Astrocyte of the cerebellum (primary cell): ENCODE results near the gene PACRG.

Experiments used
- DNase-seq: peaks from one replicate; pipeline ENCODE4 v3.0.0-alpha.2; 2011; ENCODE audit warnings: low read depth
- H3K4me3 ChIP-seq: 2 replicates; pipeline ENCODE4 v1.5.1; 2011; ENCODE audit warnings: mild to moderate bottlenecking, low read depth, low read length, moderate library complexity
- in situ Hi-C: cut with HindIII; loops from 2 replicates; pipeline ENCODE4 v1.10.0; 2017; ENCODE audit warnings: low sequenced_read_pairs
- TF ChIP-seq, protein P1 (sequence below): IDR thresholded peaks from 2 replicates; pipeline ENCODE4 v1.5.1; 2012; ENCODE audit warnings: low read length, low read depth, moderate library complexity, mild to moderate bottlenecking; ENCODE audit errors: missing control alignments

PACRG gene

DNA sequence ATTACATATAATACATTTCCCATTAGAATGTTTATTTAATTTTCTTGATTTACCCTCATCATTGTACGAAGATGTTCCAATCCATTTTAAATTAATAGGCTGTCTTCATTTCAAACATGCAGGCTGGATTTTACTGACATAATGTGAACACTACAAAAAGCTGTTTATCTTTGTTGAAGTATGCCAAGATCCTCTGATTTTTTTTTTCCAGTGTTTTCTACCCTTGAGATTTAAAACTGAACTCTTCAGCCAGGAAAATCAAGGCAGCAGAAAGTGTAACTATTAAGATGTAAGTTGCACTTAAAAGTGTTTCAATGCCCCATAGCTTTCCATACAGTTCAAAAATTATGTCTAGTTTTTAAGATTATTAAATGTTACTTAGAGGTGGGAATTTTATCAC is 43.7 kb upstream of the PACRG start:
- in situ Hi-C loops, result no loop called here
- H3K4me3 ChIP-seq, result no peak overlapping the region
- no peak for DNase-seq
- TF ChIP-seq, protein P1, sequence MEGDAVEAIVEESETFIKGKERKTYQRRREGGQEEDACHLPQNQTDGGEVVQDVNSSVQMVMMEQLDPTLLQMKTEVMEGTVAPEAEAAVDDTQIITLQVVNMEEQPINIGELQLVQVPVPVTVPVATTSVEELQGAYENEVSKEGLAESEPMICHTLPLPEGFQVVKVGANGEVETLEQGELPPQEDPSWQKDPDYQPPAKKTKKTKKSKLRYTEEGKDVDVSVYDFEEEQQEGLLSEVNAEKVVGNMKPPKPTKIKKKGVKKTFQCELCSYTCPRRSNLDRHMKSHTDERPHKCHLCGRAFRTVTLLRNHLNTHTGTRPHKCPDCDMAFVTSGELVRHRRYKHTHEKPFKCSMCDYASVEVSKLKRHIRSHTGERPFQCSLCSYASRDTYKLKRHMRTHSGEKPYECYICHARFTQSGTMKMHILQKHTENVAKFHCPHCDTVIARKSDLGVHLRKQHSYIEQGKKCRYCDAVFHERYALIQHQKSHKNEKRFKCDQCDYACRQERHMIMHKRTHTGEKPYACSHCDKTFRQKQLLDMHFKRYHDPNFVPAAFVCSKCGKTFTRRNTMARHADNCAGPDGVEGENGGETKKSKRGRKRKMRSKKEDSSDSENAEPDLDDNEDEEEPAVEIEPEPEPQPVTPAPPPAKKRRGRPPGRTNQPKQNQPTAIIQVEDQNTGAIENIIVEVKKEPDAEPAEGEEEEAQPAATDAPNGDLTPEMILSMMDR, result no peak

DNA sequence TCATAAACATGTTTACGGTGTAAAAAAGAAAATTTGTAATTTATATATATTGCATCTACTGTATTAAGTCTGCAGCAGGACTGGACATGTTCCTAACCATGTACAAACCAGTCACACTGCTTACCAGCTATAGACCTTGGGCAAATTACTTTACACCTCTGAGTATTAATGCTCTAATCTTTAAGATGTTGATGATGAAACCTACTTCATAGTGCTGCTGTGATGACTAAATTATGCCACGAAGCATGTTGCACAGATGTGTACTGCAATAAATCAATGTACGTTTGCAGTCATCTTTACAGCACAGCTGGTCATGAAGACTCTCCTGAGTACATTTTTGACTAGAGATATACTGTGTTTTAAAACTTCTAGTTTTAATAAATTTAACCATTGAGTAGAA is 42.8 kb upstream of the PACRG start:
- TF ChIP-seq, protein P1, result no peak
- no peak for DNase-seq
- in situ Hi-C loops, result no loop called here
- H3K4me3 ChIP-seq, result no peak overlapping the region

DNA sequence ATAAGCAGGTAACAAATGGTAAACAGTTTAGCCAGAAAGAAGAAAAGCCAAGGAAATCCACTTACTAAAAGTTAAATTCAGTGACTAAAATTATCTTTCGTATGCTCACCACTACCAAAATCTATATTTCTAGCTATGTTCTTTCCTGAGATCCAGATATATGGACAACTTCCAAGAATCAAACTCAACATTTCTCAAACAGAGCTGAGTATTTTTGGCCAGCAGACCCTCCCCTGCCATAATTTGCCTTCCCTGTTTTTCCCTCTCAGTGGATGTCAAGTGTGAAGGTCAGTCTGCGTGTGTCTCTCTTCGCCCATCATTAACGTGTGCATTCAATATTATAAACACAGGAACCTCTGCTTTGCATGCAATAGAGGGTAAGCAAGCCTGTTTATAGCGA is 42.2 kb upstream of the PACRG start:
- no peak overlapping the region for H3K4me3 ChIP-seq
- no peak for DNase-seq
- in situ Hi-C loops, result no loop called here
- TF ChIP-seq, protein P1, result no peak

DNA sequence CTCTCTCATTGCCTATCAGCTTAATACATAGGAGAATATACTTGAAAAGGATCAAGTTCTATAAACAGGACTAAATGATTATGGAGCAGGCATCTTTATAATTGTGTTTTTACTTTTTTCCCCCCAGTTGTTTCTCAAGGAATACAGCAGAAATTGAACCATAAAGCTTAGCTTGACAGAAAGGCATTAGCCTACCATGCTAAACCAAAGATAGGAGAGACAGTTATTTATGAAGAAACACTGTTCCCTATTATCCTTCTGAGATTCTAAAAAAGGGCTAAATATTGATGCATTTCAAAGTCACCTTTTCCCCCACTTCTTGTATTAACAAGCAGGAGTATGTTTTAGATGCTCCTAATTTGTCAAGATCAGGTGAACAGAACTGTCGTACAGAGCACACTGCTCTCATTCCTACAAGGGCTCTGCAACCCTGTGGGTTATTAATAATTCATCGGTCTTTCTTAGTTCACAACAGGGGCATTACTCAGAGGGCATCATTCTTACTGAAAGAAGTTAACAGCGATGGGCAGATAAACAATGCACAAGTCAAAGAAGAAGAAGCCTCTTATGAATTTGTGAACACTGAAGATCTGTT is 38.9 kb upstream of the PACRG start:
- H3K4me3 ChIP-seq, result no peak overlapping the region
- DNase-seq, result no peak
- TF ChIP-seq, protein P1, result no peak
- in situ Hi-C loops, result no loop called here

DNA sequence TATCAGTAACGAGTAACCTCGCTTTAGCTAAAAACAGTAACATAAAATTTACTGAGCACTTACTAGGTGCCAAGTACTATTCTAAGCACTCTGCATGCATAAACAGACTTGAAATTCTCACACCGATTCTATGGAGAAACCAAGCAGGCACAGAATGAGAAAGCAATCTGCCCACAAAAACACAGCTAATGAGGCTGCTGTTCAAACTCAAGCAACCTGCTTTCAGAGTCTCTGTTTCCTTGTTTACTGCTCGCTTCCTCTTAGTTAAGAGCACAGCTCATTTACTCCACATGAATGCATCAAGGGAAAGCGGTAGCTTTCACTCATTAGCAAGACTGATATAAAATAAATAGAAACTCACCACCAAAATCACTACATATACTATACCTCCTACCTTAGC is 37.6 kb upstream of the PACRG start:
- DNase-seq, result no peak
- TF ChIP-seq, protein P1, result no peak
- H3K4me3 ChIP-seq, result no peak overlapping the region
- in situ Hi-C loops, result no loop called here

DNA sequence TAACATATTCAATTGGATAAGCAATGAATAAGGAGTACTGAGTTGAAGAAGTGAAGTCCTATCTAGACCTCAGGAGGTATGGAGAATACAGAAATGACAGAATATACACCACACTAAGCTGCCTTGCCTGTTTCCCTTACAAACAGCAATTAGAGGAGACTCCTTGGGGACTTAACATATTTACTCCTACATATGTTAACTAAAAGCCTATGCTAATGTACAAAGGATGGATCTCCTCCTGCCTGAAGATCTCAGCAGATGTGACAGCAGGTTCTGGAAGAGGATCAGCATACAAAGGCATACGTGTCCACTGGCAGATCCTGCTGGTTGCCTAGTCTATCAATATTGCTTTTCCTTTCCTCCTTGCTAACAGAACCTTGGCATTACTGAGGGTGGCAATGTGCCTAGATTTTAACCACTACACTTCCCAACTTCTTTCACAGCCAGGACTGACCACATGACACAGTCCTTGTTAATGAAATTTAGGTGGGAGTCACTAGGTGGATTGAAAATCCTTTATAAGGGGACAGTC is 29.8 kb upstream of the PACRG start:
- no peak for DNase-seq
- in situ Hi-C loops, result no loop called here
- no peak overlapping the region for H3K4me3 ChIP-seq
- TF ChIP-seq, protein P1, result no peak
